GM19035 (cell line): Measurements from ENCODE around the gene EIF2D.
"Not testable (repeated sequence)": the region's sequence is repeated elsewhere in the genome, so short reads cannot be mapped to it uniquely, and the experiment has no call there.

Source experiments
- ATAC-seq: cut with Tn5 transposase; IDR thresholded peaks from one replicate; pipeline ENCODE4 v1.9.1; 2021; ENCODE audit not compliant: unreplicated experiment

Gene EIF2D

DNA sequence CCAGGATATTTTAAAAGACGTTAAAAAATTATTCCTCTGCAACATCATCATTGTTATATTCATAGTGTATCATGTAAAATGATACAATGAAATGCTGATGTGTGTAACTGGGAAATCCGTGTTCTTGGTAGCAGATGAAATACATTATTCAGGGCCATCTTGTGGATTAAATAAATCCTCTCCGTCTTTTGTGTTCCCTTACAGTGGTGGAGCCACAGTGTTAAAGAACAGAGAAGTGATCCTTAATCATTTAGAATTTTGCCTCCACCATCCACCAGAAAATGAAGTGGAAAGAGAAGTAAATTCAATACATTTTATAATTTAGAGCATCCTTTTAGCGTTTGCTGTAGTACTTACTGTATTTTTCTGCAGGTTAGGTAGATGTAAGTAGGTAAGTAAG, 24.4 kb upstream of the EIF2D start:
- ATAC-seq: no peak

DNA sequence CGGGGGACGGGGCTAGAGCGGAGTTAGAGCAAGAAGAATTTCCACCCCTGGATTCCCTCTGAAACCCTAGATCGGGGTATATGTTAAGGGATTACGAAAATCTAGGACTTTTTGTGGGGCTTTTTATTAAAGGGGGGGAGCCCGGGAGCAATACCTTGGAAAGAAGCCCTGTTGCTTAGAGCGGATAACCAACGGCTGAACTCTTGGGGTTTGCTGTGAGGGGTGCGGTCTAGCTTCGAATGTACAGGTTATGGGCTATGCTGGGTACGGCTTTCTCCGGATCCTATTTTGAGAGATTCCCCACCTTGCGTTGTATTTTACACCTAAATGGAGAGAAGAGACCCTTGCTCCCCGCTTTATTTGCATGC, 23.7 kb upstream of the EIF2D start:
- ATAC-seq: peak; percentile 10

- ATAC-seq: peak; percentile 93
These were observed 23.1 kb upstream of the EIF2D start, which contains the start of gene DYRK3 for GRCh38 chr1:206635080-206635977. Gene DYRK3 (plus strand): TSS chr1:206635536. CDS start chr1:206635704, 168 bp downstream.

DNA sequence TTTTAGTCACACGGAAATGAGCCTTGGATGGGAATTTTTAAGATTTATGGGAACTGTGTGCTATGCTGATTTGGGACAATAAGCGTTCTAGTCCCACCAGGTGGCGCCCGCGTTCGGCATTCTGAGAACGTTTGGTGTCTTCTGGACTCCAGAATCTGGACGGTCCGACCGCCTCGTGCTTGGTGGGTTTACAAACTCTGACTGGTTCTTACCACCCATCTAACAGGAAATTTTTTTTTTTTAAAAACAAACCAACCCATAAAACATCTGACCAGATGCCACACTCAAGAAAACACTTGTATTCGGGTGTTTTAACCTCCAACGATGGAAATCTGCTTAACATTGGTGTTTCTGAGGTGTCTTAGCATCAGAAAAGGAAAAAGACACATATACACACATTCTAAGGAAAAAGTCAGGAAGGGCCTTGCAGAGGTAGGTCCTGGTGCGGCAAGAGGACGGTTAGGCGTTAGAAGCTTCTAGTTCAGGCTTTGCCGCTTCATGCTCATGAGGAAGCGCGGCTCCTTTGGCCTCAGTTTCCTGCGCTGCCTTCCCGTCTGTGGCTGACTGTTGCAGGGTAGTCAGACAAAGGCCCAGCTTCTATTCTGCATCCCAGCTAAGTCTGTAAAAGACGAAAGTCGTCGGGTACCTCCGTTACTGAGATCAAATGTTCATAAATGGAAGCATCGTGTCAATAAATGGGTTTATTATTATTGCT, 22.3 kb upstream of the EIF2D start:
- no peak for ATAC-seq

DNA sequence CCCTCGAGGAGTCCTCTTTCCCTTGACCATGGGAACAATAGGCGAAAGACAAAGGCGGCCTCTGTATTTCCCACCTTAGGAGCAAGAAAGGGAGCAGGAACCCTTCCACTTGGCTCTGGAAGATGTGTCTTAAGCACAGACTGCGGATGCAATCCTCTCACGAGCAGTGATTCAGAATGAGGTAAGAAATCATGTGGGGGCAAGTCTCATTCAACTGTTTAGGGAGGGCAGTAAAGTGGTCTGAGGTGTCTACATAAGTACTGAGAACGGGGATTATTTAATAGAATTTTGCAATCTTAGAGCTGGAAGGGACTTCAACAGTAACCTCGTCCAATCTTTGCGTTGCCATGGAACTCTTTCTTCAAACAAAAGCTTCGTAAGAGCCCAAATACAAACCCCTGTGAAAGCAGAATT, 21.4 kb upstream of the EIF2D start:
- no peak for ATAC-seq

DNA sequence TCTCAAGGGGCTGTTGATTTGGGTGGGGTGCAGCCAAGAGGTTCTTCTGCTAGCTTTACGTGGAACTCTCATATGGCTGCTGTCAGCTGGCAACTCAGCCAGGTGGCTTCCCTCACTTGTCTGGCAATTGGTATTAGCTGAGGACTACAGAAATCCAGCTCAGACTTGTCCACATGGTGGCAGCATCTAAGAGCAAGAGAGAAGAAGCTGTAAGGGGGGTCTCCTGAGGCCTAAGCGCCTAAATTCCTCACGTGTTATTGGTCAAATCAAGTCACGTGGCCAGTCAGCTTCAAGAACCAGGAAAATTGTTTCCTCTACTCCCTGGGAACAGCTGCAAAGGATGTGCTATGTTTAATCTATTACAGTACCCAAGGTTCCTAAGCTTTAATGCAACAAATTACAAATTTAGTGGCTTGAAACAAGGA, 18.8 kb upstream of the EIF2D start:
- no peak for ATAC-seq

GRCh38 chr1:206628916-206629315, 16.7 kb upstream of the EIF2D start:
- ATAC-seq: no peak

GRCh38 chr1:206626396-206626795, 14.1 kb upstream of the EIF2D start:
- ATAC-seq: not testable (repeated sequence)

- no peak for ATAC-seq
These were observed 2.9 kb downstream of the EIF2D start for GRCh38 chr1:206609229-206609991.

GRCh38 chr1:206608108-206608698, 4.1 kb downstream of the EIF2D start:
- ATAC-seq: no peak

DNA sequence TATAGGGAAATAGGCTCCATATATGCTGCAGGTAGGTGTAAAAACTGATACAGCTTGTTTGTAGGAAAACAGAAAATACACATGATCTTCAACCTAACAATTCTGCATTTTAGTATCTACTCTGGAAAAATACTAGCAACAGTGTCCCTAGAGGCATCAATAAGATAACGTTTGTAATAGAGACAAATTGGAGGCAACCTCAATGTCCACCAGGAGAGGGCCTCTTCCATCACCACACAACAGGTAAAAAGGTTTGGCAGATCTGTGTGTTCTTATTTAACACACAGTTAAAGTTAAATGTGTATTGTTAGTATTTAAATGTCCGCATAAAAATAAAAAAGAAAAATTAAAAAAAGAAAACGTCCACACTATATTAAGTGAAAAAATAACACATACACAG, 5.4 kb downstream of the EIF2D start:
- ATAC-seq: no peak

GRCh38 chr1:206604861-206605260, 7.4 kb downstream of the EIF2D start:
- no peak for ATAC-seq

DNA sequence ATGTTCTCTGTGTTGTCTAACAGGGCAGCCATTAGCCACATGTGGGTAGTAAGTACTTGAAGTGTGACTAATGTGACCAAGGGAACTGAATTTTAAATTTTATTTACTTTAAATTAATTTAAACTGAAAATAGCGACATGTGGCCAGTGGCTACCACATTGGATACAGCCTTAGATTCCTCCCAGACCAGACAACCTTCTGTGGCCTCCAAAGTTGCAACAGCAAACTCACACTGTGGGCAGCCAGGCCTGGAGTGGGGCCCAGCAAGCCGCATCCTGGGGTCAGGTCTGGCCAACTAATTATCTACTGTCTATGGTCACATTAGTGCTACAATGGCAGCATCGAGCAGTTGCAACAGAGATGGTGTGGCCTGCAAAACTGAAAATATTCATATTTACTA, 11.7 kb downstream of the EIF2D start:
- no peak for ATAC-seq

DNA sequence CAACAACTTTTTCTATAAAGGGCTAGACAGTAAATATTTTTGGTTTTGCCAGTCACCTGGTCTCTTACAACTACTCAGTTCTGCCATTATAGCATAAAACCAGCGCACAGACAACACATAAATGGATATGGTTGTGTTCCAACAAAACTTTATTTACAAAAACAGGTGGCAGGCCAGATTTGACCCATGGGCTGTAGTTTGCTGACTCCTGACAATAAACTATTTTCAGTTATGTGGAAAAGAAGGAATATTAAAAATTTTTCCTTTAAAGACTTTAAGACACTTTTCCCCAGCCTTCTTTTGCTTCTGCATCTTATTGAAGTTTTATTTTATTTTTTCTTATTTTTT, 16.0 kb downstream of the EIF2D start:
- no peak for ATAC-seq

DNA sequence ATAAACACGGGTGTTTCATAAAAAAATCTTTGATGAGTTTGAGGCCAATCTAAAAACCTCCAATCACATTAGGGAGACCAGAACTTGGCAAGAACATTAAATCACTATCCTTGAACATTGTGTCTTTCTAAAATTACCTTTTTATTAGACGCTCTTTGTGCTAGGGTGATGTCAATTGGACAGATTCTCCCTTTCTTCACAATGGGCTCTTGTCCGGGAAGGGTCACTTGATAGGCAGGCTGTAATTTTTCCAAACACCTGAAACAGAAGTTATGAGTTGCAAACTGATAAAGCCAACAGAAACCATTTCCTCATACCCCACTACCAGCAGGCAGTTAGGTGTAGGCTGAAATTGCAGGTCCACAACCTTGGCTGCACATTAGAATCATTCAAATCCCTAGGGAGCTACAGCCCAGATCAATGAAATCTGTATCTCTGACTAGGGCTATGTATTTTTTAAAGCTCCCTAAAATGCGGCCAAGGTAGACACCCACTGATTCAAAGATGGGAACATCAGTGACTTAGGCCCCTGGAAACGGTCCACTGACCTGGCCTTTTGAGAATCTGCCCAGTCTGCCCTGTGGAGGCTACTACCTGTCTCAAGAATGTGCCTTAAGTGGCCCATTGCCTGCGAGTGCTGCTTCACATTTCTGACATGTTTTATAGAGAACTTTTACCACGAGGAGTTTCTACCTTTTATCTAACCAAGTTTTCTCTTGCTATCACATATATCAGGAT, 16.5 kb downstream of the EIF2D start:
- no peak for ATAC-seq

GRCh38 chr1:206593351-206593925, 18.8 kb downstream of the EIF2D start:
- no peak for ATAC-seq

GRCh38 chr1:206591696-206592095, 20.6 kb downstream of the EIF2D start:
- no peak for ATAC-seq

DNA sequence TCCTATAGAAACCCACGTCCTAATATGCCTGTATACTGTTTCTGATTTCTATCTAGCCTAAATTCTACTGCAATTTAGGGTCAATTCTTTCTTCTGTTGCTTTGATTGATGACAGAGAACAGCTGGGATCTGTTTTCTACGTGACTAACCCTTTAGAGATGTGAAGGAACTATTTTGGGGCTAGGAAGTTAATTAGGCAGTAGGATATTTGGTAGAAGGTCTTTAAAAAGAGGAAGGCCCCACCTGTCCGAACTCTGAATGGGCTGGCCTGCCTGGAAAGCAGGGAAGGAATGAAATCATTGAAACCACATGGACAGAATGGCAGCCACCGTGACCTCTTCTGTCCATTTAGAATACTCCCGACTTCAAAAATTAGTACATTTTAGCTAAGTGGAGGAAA, 21.0 kb downstream of the EIF2D start:
- no peak for ATAC-seq

DNA sequence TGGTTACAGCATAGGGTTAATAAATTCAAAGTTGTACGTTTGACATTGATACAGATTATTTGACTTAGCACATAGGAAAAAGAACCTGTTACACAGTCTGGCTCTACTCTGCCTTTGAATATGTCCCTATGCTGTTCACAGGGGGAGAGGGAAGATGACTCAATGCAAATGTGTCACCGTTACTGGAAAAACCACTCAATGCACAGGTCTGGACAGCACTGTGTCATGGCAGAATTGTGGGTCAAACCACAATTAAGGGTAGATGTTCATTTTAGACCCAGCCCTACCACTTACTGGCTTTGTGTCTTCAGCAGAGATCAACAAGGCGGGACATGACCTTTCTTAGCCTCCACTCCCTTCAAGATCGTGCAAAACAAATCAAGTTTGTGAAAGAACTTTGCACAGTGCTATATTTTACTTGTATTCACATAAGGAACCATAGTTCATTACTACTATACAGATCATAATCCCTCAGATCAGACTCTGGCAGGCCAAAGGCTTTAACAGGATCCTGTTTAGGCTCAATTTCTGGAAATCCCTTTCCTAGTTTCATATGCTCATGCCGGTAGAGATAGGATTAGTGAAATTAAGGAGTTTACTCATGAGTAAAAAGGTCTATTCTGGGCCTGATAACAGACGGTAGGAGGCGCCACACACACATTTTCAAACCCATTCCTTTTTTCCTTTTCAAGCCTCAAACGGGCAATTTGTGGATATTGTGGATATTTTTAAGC, 22.1 kb downstream of the EIF2D start:
- peak; percentile 60 for ATAC-seq
